Prostate gland (tissue), 2 donors: ENCODE measurements around the gene EPHB4. TPM values are rescaled to one million over a fixed set of nuclear protein-coding genes. Genes with fewer than 3 reads are reported as not detected.

Source experiments
- DNase-seq: peaks from one replicate; pipeline ENCODE4 v3.0.0-alpha.2; 2019; ENCODE audit warnings: low spot score
- H3K27ac ChIP-seq, 2 donors: fragments of 200-600 bp; sonication (generic); 2 replicates each; pipeline ENCODE4 v1.5.1; 2017 to 2019
- H3K27me3 ChIP-seq: fragments of 200-600 bp; sonication (generic); replicated peaks from 2 replicates; pipeline ENCODE4 v1.5.1; 2019; ENCODE audit not compliant: insufficient read depth
- H3K36me3 ChIP-seq, 2 donors: fragments of 200-600 bp; sonication (generic); 1 replicate in 1 of 2; 2 replicates in 1 of 2; pipeline versions ENCODE4 v1.5.1 to v1.8.1; 2017 to 2019
- H3K4me1 ChIP-seq: fragments of 200-600 bp; sonication (generic); replicated peaks from 2 replicates; pipeline ENCODE4 v1.5.1; 2019
- H3K4me3 ChIP-seq, 2 donors: fragments of 200-600 bp; sonication (generic); 2 replicates each; pipeline ENCODE4 v1.5.1; 2017 to 2019
- H3K9me3 ChIP-seq: fragments of 200-600 bp; sonication (generic); 2 replicates; pipeline ENCODE4 v1.5.1; 2017
- CTCF ChIP-seq, 4 experiments: fragments of 200-600 bp in 2 of 4; fragments of 450-650 bp in 2 of 4; sonication (generic) in 2 of 4; IDR thresholded peaks; 1 replicate in 3 of 4; 2 replicates in 1 of 4; pipeline ENCODE4 v1.5.1; 2016 to 2019; ENCODE audit warnings: antibody characterized with exemption in 4 of 4, mild to moderate bottlenecking in 2 of 4, moderate library complexity in 2 of 4
- POLR2A ChIP-seq: fragments of 450-650 bp; IDR thresholded peaks from one replicate; pipeline ENCODE4 v1.6.1; 2016; ENCODE audit warnings: antibody characterized with exemption, mild to moderate bottlenecking
- POLR2AphosphoS5 ChIP-seq: sonication (generic); formaldehyde crosslinking; IDR thresholded peaks from one replicate; pipeline ENCODE4 v1.6.1; 2017; ENCODE audit warnings: antibody characterized with exemption
- WGBS: methylation state at CpG from one replicate; pipeline ENCODE4 v1.1.5; 2018; 5-methylcytosine and 5-hydroxymethylcytosine counted together
- intact Hi-C: fragments of 100-400 bp; cut with DNase I; formaldehyde crosslinking; loops from one replicate; pipeline ENCODE4 v1.14.2; 2022
- total RNA-seq, 2 donors: library from RNA; depleted of rRNA; stranded (reverse); fragments of >200 nt; gene quantifications; one replicate each; pipeline ENCODE4 v1.1.0, GENCODE V29; 2016

The EPHB4 gene
- total RNA-seq, 2 donors from 2014 or later = 78.6 to 80.8 TPM

GRCh38 chr7:100861616-100861985 is 34.3 kb upstream of the EPHB4 start:
- Histone ChIP-seq H3K9me3 (no peaks in the 10 kb centered on the region), H3K36me3 (no peaks in the 10 kb centered on the region), H3K4me3 (no peak overlapping the region), H3K27me3 (no peaks in the 10 kb centered on the region), H3K27ac (no peak overlapping the region), H3K4me1 (peaks cover 11% of the 10 kb centered on the region)
- 90% methylated on average over 14 of the region's 14 CpGs for WGBS
- DNase-seq = no peak
- intact Hi-C loops = no loop called here
- TF ChIP-seq CTCF (IDR thresholded peaks at IDR 0.05) = no peak
- no peak for TF ChIP-seq POLR2A
- no peak for TF ChIP-seq POLR2AphosphoS5

DNA sequence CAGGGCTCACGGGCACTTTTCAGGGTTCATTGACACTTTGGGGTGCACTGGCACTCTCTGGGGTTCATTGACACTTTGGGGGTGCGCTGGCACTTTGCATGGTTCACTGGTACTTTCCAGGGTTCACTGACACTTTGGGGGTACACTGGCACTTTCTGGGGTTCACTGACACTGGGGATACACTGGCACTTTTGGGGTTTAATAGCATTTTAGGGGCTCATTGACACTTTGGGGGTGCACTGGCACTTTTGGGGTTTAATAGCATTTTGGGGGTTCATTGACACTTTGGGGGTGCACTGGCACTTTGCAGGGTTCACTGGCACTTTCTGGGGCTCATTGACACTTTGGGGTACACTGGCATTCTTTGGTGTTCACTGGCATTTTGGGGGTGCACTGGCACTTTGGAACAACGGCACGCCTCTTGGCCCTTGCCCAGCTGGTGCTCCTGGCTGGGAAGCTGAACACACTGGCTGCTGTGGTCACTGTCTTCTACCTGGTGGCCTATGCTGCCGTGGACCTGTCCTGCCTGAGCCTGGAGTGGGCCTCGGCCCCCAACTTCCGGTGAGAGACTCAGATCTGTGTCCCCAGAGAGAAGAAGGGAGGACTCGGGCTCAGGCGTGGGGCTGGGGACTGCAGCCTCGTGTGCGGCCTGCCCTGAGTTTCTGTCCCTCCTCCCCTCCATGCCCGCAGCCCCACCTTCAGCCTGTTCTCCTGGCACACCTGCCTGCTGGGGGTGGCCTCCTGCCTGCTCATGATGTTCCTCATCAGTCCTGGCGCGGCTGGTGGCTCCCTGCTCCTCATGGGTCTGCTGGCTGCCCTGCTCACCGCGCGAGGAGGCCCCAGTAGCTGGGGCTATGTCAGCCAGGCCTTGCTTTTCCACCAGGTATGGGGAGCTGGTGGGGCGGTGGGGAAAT is 33.6 kb upstream of the EPHB4 start:
- Histone ChIP-seq H3K4me3 (no peak overlapping the region), H3K36me3 (no peaks in the 10 kb centered on the region), H3K27me3 (no peaks in the 10 kb centered on the region), H3K27ac (no peak overlapping the region), H3K9me3 (no peaks in the 10 kb centered on the region), H3K4me1 (peaks cover 5% of the 10 kb centered on the region)
- TF ChIP-seq POLR2AphosphoS5 (no peak), POLR2A (no peak), CTCF (IDR thresholded peaks at IDR 0.05) (no peak)
- WGBS = 88% methylated on average over 18 of the region's 18 CpGs
- DNase-seq = no peak
- intact Hi-C loops = no loop called here

GRCh38 chr7:100859856-100860255 is 32.5 kb upstream of the EPHB4 start:
- H3K4me3 ChIP-seq = no peak overlapping the region
- no peak for DNase-seq
- H3K36me3 ChIP-seq = no peaks in the 10 kb centered on the region
- intact Hi-C loops = no loop called here
- no peaks in the 10 kb centered on the region for H3K4me1 ChIP-seq
- no peaks in the 10 kb centered on the region for H3K9me3 ChIP-seq
- no peak overlapping the region for H3K27ac ChIP-seq
- H3K27me3 ChIP-seq = no peaks in the 10 kb centered on the region
- no peak for TF ChIP-seq CTCF (IDR thresholded peaks at IDR 0.05)
- TF ChIP-seq POLR2A = no peak
- TF ChIP-seq POLR2AphosphoS5 = no peak
- WGBS = 85% methylated on average over 15 of the region's 15 CpGs

- Histone ChIP-seq H3K27ac (no peak overlapping the region), H3K4me3 (no peak overlapping the region)
- WGBS = 82% methylated on average over 16 of the region's 16 CpGs
Measured at GRCh38 chr7:100856871-100857282, 29.6 kb upstream of the EPHB4 start.

More at GRCh38 chr7:100856871-100857282, 29.6 kb upstream of the EPHB4 start:
- no peaks in the 10 kb centered on the region for H3K36me3 ChIP-seq
- intact Hi-C loops = no loop called here
- TF ChIP-seq CTCF (IDR thresholded peaks at IDR 0.05) = no peak
- no peak for TF ChIP-seq POLR2A
- TF ChIP-seq POLR2AphosphoS5 = no peak
- no peak for DNase-seq
- H3K27me3 ChIP-seq = no peaks in the 10 kb centered on the region
- no peaks in the 10 kb centered on the region for H3K9me3 ChIP-seq
- no peaks in the 10 kb centered on the region for H3K4me1 ChIP-seq
